PC-3 (cell line): ENCODE data around the gene SPOCD1. TPM values are rescaled to one million over a fixed set of nuclear protein-coding genes. Genes with fewer than 3 reads are reported as not detected.

ENCODE experiments used
- ATAC-seq: fragments of 200-7000 bp; cut with Tn5 transposase; 2 replicates; pipeline ENCODE4 v1.9.1; 2020; ENCODE audit warnings: mild to moderate bottlenecking, moderate library complexity
- BruUV-seq: library from RNA; stranded (reverse); fragments of 400-500 nt; replicated peaks from 2 replicates; lab custom pipeline; 2021; lab: Mats Ljungman, UMichigan
- CTCF ChIA-PET: fragments of 300-600 bp; sonication (Branson Sonifier 250); formaldehyde crosslinking; loops from one replicate; lab custom pipeline; 2022; ENCODE audit warnings: antibody characterized with exemption; lab: Charles Lee
- POLR2A ChIA-PET: fragments of 300-600 bp; sonication (Branson Sonifier 250); formaldehyde crosslinking; loops from one replicate; lab custom pipeline; 2022; ENCODE audit warnings: antibody characterized with exemption; ENCODE audit not compliant: unreplicated experiment; lab: Charles Lee
- DNase-seq: peaks from one replicate; pipeline ENCODE4 v3.0.0-alpha.2; 2015
- H2AFZ ChIP-seq: fragments of 300-600 bp; sonication (generic); 2 replicates; pipeline ENCODE4 v1.6.0; 2016; ENCODE audit warnings: antibody characterized with exemption, low read length
- H3F3A ChIP-seq: fragments of 300-600 bp; sonication (generic); one replicate; pipeline ENCODE4 v1.6.0; 2017; ENCODE audit warnings: antibody characterized with exemption, low read length, control low read depth, mild to moderate bottlenecking; ENCODE audit not compliant: unreplicated experiment
- H3K27ac ChIP-seq: fragments of 300-600 bp; sonication (generic); 2 replicates; pipeline ENCODE4 v1.5.1; 2016; ENCODE audit warnings: mild to moderate bottlenecking, low read length
- H3K27me3 ChIP-seq: fragments of 300-600 bp; sonication (generic); 2 replicates; pipeline ENCODE4 v1.6.1; 2016; ENCODE audit warnings: low read length, mixed read lengths
- H3K36me3 ChIP-seq: fragments of 300-600 bp; sonication (generic); 2 replicates; pipeline ENCODE4 v1.6.1; 2016; ENCODE audit warnings: low read depth, mixed run types, low read length, mixed read lengths
- H3K4me1 ChIP-seq: fragments of 300-600 bp; sonication (generic); 2 replicates; pipeline ENCODE4 v1.5.1; 2016; ENCODE audit warnings: low read length; ENCODE audit not compliant: insufficient read depth
- H3K4me2 ChIP-seq: fragments of 300-600 bp; sonication (generic); 2 replicates; pipeline ENCODE4 v1.6.0; 2016; ENCODE audit warnings: low read length
- H3K4me3 ChIP-seq: fragments of 300-600 bp; sonication (generic); 2 replicates; pipeline ENCODE4 v1.5.1; 2016; ENCODE audit warnings: mild to moderate bottlenecking, low read length, mixed read lengths
- H3K79me2 ChIP-seq: fragments of 300-600 bp; sonication (generic); 2 replicates; pipeline ENCODE4 v1.6.1; 2017; ENCODE audit warnings: low read length, mixed read lengths
- H3K9ac ChIP-seq: fragments of 300-600 bp; sonication (generic); 2 replicates; pipeline ENCODE4 v1.6.0; 2016; ENCODE audit warnings: mild to moderate bottlenecking, low read length
- H3K9me2 ChIP-seq: fragments of 300-600 bp; sonication (generic); replicated peaks from 2 replicates; pipeline ENCODE4 v1.6.1; 2016; ENCODE audit warnings: mixed run types, low read length, mixed read lengths
- H3K9me3 ChIP-seq: fragments of 300-600 bp; sonication (generic); 2 replicates; pipeline ENCODE4 v1.6.1; 2016; ENCODE audit warnings: low read length, mixed read lengths
- H4K20me1 ChIP-seq: fragments of 300-600 bp; sonication (generic); 2 replicates; pipeline ENCODE4 v1.6.1; 2016; ENCODE audit warnings: low read length, mixed read lengths
- CTCF ChIP-seq: fragments of 300-600 bp; sonication (generic); conservative IDR thresholded peaks from 2 replicates; pipeline ENCODE4 v1.5.1; 2017; ENCODE audit warnings: antibody characterized with exemption, low read depth, mild to moderate bottlenecking, low read length
- EZH2 ChIP-seq: fragments of 300-600 bp; sonication (generic); IDR thresholded peaks from one replicate; pipeline ENCODE4 v1.6.1; 2017; ENCODE audit warnings: antibody characterized with exemption, mild to moderate bottlenecking, low read length; ENCODE audit not compliant: unreplicated experiment
- EZH2phosphoT487 ChIP-seq: fragments of 300-600 bp; sonication (generic); IDR thresholded peaks from 2 replicates; pipeline ENCODE4 v1.6.1; 2018; ENCODE audit warnings: mild to moderate bottlenecking, antibody characterized with exemption, low read length, borderline replicate concordance
- intact Hi-C: fragments of 100-400 bp; cut with micrococcal nuclease; formaldehyde crosslinking; loops from 2 replicates; pipeline ENCODE4 v1.9.0; 2023
- total RNA-seq: library from RNA; depleted of rRNA; stranded (reverse); fragments of >200 nt; gene quantifications from 2 replicates; pipeline ENCODE4 v1.2.3, GENCODE V29; 2014

Gene SPOCD1
- total RNA-seq, 1 experiment from 2014 or later = 5.4 TPM

GRCh38 chr1:31793586-31794285, 22.1 kb downstream of the SPOCD1 start:
- no peaks in the 10 kb centered on the region for H3F3A ChIP-seq
- no peak for ATAC-seq
- H3K9ac ChIP-seq = no peak overlapping the region
- H3K36me3 ChIP-seq = no peaks in the 10 kb centered on the region
- no TSS peak for BruUV-seq
- no peak overlapping the region for H3K27ac ChIP-seq
- H3K4me3 ChIP-seq = no peak overlapping the region
- H4K20me1 ChIP-seq = no peaks in the 10 kb centered on the region
- H3K4me1 ChIP-seq = peaks cover 17% of the 10 kb centered on the region
- H3K9me2 ChIP-seq = no peaks in the 10 kb centered on the region
- no peak for DNase-seq
- no peak overlapping the region for H2AFZ ChIP-seq
- TF ChIP-seq CTCF = no peak
- no peak for TF ChIP-seq EZH2phosphoT487
- no peak for TF ChIP-seq EZH2
- POLR2A ChIA-PET = no interaction called here
- CTCF ChIA-PET = no interaction called here
- no peaks in the 10 kb centered on the region for H3K9me3 ChIP-seq
- peaks cover 14% of the 10 kb centered on the region; the same call in 1 of the 2 replicates for H3K79me2 ChIP-seq
- no peak overlapping the region for H3K4me2 ChIP-seq
- intact Hi-C loops = no loop called here
- H3K27me3 ChIP-seq = no peaks in the 10 kb centered on the region

GRCh38 chr1:31793086-31793485, 22.7 kb downstream of the SPOCD1 start:
- intact Hi-C loops = no loop called here

More at GRCh38 chr1:31793086-31793485, 22.7 kb downstream of the SPOCD1 start:
- Histone ChIP-seq H3K4me3 (no peak overlapping the region), H3K4me1 (peaks cover 11% of the 10 kb centered on the region), H3K79me2 (peaks cover 13% of the 10 kb centered on the region; the same call in 1 of the 2 replicates), H3K4me2 (no peak overlapping the region), H3F3A (no peaks in the 10 kb centered on the region), H3K9me2 (no peaks in the 10 kb centered on the region), H3K36me3 (no peaks in the 10 kb centered on the region), H2AFZ (no peak overlapping the region), H3K27ac (no peak overlapping the region), H4K20me1 (no peaks in the 10 kb centered on the region), H3K27me3 (no peaks in the 10 kb centered on the region), H3K9me3 (no peaks in the 10 kb centered on the region), H3K9ac (no peak overlapping the region)
- TF ChIP-seq CTCF (no peak), EZH2phosphoT487 (no peak), EZH2 (no peak)
- ChIA-PET POLR2A (no interaction called here), CTCF (no interaction called here)
- DNase-seq = no peak
- ATAC-seq = no peak
- no TSS peak for BruUV-seq
